ENCODE data around the gene TCTA. TPM values are rescaled to one million over a fixed set of nuclear protein-coding genes. Genes with fewer than 3 reads are reported as not detected.

TCTA gene
- total RNA-seq, 1 experiment from 2014 or later, result 26.6 TPM

DNA sequence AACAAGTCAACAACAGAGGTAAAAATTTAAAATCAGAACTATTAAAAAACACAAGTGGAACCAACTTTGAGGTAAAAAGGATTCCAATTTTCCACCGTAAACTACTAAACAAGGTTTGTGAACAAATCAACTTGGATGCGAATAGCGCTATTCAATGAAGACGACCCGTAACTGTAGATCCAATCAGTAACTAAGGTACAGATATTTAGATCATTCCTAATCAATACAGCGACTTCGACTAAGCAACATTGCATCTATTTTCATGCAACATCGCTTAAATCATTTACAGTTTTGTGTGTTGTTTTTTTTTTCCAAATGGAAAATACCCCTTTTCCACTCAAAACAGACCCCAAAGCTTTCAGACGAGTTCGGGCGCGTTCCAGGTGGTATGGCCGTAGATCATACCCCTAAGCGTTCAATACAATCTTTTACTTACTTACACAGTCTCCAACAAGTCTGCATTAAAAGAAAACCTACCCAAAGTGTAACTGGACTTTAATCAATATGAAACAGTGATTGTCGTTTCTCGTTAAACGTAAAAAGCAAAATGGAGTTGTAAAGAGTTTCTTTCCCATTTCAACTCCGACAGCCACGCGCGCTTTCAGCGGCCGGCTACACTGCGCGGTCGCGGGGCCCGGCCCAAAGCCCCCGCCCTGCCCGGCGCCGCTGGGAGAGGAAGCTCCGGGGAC lies 1.2 kb upstream of the TCTA start:
- peak; percentile 31 for DNase-seq (ENCODE audit: low spot score)

DNA sequence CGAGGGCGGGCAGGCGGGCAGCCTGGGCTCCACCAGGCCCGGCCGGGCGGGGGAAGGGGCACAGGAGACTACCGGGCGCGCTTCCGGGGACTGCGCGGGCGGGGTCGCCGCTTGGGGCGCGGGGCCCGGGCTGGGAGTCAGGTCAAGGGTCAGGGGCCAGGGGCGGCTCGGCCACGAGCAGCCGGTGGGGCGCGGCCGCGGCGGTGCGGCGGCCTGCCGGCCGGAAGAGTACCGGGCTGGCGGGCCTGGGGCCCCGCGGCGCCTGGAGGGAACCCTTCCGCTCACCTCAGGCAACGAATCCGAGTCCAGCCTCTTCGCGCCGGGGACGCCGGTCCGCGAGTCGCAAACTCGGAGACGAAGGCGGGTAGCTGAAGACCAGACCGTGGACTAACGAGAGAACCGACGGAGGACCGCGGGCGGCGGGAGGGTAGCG lies 672 bp upstream of the TCTA start:
- DNase-seq (ENCODE audit: low spot score), result no peak

DNA sequence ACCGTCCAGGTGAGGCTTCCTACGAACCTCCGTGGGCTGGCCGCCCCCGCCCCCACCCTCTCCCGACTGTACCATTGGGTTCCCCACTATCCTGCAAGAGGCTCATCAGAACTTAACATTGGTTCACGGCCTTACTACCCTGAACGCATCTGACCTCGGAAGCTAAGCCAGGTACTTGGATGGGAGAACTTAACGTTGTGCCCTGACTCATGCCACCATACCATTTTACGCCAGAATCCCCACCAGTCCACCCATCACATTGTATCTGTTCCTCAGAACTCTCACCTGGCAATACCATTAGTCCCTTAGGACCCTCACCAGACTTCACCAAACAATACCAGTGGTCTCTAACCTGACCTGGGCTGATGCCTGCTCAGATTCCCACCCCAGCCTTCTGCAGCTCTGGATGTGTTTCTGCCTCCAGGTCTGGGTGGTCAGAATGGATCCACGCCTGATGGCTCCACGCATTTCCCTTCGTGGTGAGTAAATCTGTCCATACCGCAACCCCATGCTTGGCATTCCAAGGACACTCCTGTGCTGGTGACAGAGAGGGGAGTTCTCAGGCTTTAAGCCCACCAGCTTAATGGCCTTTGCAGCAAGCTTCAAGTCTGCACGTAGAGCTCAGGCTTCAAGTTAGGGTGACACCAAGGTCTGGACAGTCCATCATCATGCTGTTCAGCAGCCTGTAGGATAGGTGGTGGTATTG lies 562 bp downstream of the TCTA start:
- no peak for DNase-seq (ENCODE audit: low spot score)

DNA sequence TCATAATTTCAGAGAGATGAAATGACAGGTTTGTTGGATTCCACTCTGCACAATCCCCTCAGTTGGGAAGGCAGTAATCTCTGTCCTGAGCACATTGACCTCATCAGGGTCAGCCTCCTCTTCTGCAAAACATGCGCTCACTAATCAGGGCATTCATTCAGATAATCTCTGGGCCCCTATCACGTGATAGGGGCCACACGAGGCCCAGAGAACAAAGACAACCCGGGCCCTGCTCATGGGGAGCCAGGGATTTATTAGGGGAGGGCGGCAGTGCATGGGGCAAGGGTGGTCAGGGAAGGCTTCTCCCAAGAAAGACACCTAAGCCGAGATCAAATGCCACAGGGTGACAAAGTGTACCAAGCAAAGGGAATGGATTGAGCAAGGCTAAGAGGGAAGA lies 1.1 kb downstream of the TCTA start:
- DNase-seq (ENCODE audit: low spot score), result no peak

DNA sequence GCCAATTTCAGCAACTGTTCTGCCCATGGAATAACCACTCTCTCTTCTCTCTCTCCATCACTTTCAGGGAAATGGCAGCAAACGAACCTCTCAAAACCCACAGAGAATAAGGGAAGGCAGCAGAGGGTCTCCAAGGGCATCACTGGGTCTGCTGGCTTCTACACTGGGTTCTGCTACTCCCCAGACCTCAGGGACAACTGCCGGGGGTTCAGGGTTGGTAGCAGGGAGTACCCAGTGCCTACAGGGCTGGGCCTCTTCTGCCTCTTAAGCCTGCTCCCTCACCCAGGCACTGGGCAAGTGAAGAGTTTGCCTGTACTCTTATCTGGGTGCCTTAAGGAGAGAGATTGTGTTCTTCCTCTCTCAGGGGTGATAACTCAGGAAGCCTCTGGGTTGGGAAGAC lies 2.5 kb downstream of the TCTA start:
- no peak for DNase-seq (ENCODE audit: low spot score)

DNA sequence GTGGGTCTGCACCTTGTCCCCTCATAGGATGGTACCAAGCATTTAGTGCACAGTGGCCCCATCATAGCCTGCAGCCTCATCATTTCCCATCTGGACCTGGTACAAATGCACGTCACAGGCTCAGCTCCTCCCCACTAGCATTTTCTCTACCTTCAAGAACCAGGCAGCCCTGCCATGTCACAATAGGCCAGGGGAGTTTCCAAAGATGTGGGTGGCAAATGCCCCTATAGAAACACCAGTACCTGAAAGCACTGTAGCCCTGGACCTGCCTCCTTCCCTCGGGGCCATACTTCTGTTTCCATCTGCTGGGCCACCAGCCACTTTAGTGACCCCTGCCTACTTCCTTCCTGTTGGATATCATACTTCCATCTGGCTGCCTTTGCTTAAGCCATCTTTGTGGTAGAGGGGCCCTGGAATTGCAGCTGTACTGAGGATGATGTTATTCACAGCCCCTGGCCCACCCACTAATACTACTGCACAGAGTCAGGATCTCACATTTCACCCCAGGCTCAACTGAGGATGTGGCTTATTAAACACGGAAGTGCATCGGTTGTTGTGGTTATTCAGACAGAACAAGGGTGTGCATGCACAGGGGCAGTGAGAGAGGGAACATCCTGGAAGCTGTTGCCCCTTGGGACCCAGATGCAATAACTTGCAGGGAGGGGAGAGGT lies 3.8 kb downstream of the TCTA start:
- DNase-seq (ENCODE audit: low spot score), result no peak

DNA sequence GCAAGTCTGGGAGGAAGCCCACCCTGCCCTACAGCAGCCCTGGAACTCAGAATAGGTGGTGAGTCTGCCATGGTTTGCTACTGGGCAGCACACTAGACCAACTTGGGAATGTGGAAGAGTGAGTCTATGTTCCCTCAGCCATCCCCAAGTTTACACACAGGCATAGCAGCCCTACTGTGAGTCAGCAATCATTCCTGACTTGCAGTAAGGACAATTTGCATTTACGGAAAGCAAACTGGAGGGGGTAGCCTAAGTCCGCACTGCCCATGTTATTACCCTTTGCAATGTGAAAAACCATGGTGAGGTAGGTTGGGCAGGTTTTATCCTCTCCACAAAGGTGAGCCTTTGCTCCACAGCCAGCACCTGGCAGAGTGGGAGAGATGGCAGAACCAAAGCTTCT lies 4.6 kb downstream of the TCTA start:
- DNase-seq (ENCODE audit: low spot score), result no peak

DNA sequence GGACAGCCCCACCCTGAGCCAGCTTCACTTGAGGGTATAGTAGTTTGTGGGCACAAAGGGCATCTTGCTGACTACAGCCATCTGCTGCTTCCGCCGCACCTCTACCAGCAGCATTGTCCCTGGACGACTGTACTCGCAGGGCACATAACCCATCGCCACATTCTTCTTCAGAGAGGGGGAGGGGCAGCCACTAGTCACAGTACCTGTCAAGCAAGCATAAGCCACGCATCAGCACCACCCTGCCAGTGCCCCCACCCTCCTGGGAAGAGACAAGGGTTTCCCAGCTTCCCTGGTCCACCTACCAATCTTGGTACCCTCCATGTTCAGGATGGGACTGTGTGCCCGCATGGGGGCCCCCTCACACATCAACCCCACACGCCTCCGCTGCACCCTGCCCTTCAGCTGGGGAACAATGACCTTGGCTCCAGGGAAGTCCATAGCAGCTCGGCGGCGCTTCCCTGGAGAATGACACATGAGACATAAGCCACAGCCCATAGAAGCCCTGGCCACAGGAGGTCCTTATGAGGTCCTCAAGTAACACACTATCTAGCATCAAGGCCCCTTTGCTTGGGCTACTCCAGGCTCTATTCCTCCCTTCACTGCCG lies 5.4 kb downstream of the TCTA start:
- no peak for DNase-seq (ENCODE audit: low spot score)

DNA sequence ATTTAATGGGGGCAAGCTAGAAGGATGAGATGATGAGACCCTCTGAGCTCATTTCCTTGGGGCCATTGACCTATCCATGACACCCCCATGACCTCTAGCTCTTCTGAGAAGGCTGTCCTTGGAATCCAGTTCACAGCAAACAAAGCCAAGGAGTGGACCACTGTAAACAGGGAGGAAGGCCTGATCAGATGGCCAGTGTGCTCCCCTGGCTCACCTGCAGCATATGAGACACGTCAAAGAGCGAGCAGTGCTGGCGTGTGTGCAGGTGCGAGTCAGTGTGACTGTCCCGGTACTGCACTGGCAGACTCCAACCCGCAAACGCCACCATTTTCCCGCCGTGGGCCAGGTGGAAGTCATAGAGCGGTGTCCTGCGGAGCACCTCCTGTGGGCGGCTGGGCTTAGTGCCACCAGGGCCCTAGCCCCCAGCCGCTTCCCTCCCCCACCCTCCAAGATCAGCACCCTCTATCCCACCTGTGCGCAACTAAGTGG lies 9.7 kb downstream of the TCTA start:
- DNase-seq (ENCODE audit: low spot score), result no peak

DNA sequence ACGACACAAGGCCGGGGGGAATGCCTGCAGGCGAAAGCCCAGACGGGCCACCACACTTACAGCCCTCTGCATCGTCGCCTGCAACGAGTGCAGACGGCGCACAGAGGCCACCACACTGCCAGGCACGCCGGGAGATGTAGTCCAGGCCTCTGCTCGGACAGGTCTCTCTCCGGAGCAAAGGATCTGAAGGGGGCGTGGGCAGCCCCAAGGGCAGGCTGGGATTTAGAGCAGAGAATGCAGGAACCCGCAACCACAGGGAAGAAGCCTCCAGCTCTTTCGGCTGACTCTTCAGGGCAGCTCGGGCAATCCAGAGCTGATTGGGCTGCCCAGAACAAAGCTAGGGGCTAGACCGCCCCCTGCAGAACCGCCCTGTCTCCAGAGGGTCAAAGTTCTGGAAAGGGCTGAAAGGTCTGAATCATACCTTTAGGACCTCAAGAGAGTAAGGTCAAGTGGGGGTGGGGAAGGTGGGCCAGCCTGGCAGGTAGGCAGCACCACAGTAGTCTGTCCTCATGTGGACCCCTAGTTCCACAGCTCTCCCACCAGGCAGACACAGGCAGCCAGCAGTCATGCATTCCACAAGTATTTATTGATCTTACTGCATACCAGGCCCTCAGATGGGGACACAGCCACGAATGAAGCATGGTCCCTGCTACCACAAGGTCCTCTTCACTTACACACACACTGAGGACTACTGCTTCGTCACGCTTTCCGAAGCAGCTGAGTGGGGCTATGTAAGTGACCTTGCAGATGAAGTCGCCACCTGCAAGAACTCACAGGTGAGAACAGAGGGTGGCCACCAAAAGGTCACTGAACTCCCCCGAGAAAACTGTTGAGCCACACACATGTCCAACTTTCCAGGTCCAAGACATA lies 10.4 kb downstream of the TCTA start, which contains the start of gene AMT:
Gene AMT (minus strand): TSS at position 95 of the 870 bp plus-strand sequence. CDS start 23 bp downstream, at position 72.
- DNase-seq (ENCODE audit: low spot score), result peak; percentile 7

DNA sequence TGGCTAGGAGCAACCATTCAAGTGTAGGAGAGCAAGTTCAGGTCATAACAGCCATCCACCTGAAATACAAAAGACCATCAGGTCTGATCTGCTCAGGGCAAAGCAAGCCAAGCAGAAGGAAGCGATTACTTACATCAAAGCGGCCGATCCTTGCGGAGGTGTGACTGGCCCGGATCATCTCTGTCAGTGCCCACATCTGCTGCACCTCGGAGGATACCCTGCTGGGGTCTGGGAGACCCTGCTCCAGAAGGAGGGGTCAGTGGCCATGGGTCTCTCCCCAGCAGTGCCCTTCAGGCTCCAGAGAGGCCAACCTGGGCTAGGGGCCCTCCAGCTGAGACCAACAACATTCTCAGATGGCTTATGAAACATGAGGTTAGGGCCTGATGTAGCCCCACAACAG lies 12.6 kb downstream of the TCTA start:
- DNase-seq (ENCODE audit: low spot score), result no peak

DNA sequence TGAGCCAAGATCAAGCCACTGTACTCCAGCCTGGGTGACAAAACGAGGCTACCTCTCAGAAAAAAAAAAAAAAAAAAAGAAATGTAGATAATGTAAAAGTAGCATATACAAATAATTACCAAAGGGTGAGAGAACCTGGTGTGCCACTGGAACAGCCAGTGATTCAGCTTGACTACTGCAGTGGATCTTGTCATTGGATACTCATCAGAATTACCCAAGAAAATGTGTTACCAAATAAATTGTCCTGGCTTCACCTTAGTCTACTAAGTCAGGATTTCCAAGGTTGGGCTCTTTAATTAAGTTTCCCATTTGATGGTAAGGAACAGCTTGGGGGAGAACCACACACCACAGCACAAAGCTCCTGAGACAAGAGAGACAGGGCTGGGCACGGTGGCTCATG lies 15.4 kb downstream of the TCTA start:
- no peak for DNase-seq (ENCODE audit: low spot score)

DNA sequence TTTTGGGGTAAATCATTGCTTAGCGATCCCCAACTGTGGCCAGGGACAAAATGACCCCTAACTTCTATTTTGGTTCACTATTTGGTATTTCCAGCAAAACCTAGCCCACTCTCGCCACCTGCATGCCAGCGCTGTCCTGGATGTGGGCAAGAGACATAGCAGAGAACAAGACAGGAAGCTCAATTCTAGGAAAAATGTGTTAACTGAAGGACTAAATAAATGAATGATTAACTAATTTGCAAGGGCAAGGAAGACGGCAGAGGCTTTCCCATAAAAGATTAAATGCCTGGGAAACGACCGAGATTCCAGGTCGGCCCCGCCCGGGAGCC lies 16.5 kb downstream of the TCTA start:
- DNase-seq (ENCODE audit: low spot score), result no peak

DNA sequence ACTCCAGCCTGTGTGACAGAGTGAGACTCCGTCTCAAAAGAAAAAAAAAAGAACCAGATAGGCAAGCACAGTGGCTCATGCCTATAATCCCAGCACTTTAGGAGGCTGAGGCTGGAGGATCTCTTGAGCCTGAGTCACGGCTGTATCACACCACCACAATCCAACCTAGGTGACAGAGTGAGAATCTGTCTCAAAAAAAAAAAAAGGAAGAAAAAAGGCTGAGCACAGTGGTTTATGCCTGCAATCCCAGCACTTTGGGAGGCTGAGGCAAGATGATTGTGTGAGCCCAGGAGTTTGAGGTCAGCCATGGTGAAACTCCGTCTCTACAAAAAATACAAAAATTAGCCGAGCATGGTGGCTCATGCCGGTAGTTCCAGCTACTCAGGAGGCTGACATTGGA lies 22.5 kb downstream of the TCTA start:
- DNase-seq (ENCODE audit: low spot score), result no peak

DNA sequence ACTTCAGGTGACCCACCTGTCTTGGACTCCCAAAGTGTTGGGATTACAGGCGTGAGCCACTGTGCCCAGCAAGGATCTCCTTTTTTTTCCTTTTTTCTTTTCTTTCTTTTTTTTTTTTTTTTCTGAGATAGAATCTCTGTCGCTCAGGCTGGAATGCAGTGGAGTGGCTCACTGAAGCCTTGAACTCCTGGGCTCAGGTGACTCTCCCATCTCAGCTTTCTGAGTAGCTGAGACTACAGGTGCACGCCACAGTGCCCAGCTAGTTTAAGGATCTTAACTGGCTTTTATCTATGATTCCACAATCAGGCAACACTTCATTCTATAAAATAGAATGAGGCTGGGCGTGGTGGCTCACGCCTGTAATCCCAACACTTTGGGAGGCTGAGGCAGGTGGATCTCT lies 33.2 kb downstream of the TCTA start:
- DNase-seq (ENCODE audit: low spot score), result no peak

DNA sequence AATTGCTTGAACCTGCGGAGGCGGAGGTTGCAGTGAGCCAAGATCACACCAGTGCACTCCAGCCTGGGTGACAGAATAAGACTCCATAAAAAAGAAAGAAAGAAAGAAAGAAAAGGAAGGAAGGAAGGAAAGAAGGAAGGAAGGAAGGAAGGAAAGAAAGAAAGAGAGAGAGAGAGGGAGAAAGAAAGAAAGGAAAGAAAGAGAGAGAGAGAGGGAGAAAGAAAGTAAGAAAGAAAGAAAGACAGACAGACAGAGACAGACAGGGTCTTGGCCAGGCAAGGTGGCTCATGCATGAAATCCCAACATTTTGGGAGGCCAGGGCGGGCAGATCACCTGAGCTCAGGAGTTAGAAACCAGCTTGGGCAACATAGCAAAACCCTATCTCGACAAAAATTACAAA lies 41.4 kb downstream of the TCTA start:
- DNase-seq (ENCODE audit: low spot score), result no peak

DNA sequence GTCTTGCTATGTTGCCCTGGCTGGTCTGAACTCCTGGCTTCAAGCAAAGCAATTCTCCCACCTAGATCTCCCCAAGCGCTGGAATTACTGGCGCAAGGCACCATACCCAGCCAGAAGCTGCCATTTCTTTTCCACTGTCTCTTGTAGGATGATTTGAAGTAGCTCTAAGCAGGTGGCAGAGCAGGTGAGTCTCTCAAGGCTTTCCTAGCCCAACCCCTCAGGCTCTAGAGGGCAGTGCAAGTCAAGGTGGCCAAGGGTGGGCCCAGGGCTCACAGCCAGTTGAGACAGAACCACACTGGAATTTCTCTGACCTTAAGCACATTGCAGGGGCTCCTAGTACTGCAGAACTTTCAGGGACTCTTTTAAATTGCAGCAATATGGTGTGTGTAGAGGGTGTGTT lies 42.2 kb downstream of the TCTA start:
- peak; percentile 51 for DNase-seq (ENCODE audit: low spot score)

DNA sequence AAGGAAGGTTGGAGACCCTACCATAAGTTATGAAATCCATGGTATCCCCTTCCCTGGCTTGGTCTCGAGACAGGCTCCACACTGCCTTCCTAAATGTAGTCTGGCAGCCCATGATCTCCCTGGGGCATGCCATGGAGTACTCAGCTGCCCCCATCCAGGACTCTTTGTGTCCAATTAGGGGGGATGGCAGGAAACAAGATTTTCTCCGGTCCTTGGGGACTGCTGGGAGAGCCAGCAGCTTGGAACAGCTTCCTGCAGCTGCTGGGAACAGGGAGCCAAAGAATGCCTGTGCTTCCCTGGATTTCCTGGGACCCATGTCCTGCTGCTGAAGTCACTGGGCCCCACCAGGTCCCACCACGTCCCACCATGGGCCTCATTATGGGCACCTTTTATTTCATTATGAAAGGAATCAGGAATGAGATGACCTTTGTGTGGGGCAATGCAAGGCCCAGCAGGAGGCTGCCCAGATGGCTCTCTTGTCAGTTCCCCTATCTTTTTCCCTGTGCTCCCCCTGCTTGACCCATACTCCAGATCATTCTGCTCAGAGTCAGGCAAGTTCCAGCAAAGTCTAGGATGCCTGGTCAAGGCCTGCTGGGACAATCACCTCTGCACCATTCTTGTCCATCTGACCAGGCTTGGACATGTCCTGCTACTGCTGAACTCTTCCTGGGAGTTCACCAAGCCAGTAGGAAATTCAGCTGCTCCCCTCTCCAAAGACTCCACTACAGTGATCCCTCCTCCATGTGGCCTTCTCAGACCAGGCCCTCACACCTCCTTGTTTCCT lies 42.9 kb downstream of the TCTA start:
- DNase-seq (ENCODE audit: low spot score), result no peak

DNA sequence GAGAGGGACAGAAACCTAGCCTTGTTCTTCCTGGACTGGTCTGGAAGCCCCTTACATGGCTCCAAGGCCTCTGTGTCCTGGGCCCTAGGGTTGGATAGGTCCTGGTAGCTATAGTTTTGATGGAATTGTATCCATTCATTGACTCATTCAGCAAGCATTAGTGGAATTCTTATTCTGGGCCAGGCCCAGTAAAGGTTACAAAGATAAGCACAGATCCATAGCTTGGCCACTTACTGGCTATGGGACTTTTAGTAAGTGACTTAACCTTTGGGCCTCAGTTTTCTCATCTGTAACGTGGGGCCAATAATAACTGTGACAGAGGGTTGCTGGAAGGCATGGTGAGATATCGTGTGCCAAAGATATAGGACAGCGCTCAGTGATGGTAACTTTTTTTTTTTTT lies 44.2 kb downstream of the TCTA start:
- no peak for DNase-seq (ENCODE audit: low spot score)

DNA sequence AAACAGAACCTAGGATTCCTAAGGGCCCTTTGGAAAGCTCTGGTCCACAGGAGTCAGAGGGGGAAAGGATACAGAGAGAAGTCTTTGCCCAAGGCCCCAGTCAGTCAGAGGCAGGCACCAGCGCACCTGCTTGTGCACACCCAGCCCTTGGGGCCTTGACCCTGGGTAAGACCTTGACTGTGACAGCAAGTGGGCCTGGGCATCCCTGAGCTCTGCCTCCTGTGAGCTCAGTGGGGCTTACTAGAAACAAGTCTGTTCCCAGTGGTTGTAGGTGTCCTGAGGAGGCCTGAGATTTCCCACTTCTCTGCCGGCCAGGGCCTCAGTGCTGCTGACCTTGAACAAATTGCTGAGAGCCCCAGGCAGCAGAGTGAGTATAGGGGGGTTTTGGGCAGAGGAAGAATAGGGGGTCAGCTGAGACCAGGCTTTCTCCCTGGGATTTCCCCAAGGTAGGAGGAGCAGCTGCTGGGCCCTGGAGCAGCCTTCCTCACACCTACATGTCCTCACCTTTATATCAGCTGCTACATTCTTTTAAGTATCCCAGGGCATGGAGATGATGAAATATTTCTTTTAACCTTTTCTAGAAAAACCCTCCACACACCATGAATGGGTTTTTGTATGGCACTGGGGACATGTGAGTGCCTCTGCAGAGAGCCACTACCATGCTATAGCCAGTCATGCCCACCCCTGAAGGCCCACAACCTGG lies 48.1 kb downstream of the TCTA start:
- DNase-seq (ENCODE audit: low spot score), result no peak

Measured in HT-29 (cell line).